Measurements from ENCODE around the gene ERH.
A peak's percentile ranks its signal among the peaks of the same experiment; 100 is the strongest.

Gene ERH

GRCh38 chr14:69358966-69359365 is 39.1 kb downstream of the ERH start:
- H3K27me3 ChIP-seq (ENCODE audit: control insufficient read depth in 1 of 2, insufficient read depth in 2 of 2, low read length in 2 of 2): no peaks in the 10 kb centered on the region
- H3K9me3 ChIP-seq (ENCODE audit: control insufficient read depth in 1 of 2, low read length in 2 of 2): no peaks in the 10 kb centered on the region
- H3K4me3 ChIP-seq (ENCODE audit: low read depth in 1 of 2, low read length in 2 of 2): no peak overlapping the region
- H3K9ac ChIP-seq (ENCODE audit: low read depth in 1 of 2, low read length in 2 of 2): no peak overlapping the region
- peaks cover 11 to 15% of the 10 kb centered on the region in 2 donors for H3K4me1 ChIP-seq (ENCODE audit: control insufficient read depth in 1 of 2, insufficient read depth in 2 of 2, low read length in 2 of 2)
- H3K36me3 ChIP-seq (ENCODE audit: control insufficient read depth in 1 of 2, insufficient read depth in 2 of 2, low read length in 2 of 2): no peaks in the 10 kb centered on the region
- no peak overlapping the region for H3K27ac ChIP-seq (ENCODE audit: low read depth, low read length)

DNA sequence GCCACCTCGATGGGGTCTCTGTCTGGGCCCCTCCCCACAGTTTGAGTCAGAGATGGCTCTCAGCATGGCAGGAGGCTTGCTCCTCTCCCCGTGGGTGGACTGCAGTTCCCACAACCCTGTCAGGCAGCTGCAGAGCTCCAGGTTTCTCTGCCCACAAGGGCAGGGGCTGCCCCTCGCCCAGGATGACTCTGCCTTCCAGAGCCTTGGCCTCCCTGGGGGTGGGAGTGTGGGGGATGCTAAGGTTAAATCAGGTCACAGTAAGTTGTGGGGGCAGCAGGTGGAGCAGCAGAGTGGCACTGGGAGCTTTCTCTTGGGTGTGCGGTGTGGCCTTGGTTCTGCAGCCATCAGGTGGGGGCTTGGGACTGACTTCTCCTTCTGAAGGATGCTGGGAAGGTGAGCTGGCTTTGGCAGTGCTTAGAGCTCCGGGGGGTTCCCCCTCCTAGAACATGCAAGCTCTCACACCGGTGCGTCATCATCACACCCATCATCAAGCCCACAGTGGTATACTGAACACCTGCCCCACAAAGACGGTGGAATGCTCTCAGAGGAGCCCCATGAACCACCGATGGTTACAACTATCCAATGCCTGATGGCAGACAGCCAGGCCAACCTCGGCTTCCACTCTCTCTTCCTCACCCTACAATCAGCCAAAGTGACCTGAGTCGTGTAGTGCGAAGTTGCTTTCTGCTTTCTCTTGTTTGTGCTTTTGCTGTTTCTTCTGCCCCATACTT is 39.7 kb downstream of the ERH start:
- Histone ChIP-seq H3K9ac (ENCODE audit: low read depth in 1 of 2, low read length in 2 of 2) (no peak overlapping the region), H3K4me1 (ENCODE audit: control insufficient read depth in 1 of 2, insufficient read depth in 2 of 2, low read length in 2 of 2) (peaks cover 15 to 19% of the 10 kb centered on the region in 2 donors), H3K4me3 (ENCODE audit: low read depth in 1 of 2, low read length in 2 of 2) (no peak overlapping the region), H3K36me3 (ENCODE audit: control insufficient read depth in 1 of 2, insufficient read depth in 2 of 2, low read length in 2 of 2) (no peaks in the 10 kb centered on the region), H3K9me3 (ENCODE audit: control insufficient read depth in 1 of 2, low read length in 2 of 2) (no peaks in the 10 kb centered on the region), H3K27ac (ENCODE audit: low read depth, low read length) (no peak overlapping the region), H3K27me3 (ENCODE audit: control insufficient read depth in 1 of 2, insufficient read depth in 2 of 2, low read length in 2 of 2) (no peaks in the 10 kb centered on the region)

- no peaks in the 10 kb centered on the region for H3K9me3 ChIP-seq (ENCODE audit: control insufficient read depth in 1 of 2, low read length in 2 of 2)
- no peak overlapping the region for H3K27ac ChIP-seq (ENCODE audit: low read depth, low read length)
Observed at GRCh38 chr14:69357544-69358200, 40.4 kb downstream of the ERH start.

DNA sequence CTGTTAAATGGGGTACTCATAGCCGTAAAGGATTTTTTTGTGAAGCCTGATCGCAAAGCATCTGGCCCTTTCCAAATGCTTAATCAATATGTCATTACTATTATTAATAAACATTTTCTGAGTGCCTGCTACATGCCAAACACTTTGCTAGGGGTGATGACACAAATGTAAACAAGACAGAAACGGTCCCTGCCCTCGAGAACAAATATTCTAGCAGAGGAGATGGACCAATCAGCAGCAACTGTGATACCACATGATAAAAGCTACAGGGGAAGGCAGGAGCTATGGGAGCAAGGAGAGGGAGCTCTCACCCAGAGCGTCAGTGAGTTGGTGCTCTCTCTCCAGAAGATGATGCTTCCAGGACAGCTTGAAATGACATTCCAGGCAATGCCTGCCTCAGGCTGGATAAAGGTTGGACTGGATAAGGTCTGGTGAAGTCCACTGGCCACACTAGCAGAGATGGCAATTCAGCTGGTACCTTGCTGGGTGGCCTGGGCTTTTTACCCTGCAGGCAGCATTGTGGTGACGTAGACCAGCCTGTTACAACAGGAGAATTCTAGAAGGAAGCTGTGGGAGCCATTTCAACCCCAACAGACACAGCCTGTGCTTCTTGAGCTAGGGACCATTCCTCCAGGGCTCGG is 41.1 kb downstream of the ERH start:
- Histone ChIP-seq H3K9ac (ENCODE audit: low read depth in 1 of 2, low read length in 2 of 2) (no peak overlapping the region), H3K36me3 (ENCODE audit: control insufficient read depth in 1 of 2, insufficient read depth in 2 of 2, low read length in 2 of 2) (no peaks in the 10 kb centered on the region), H3K27ac (ENCODE audit: low read depth, low read length) (no peak overlapping the region), H3K4me1 (ENCODE audit: control insufficient read depth in 1 of 2, insufficient read depth in 2 of 2, low read length in 2 of 2) (peaks cover 15 to 19% of the 10 kb centered on the region in 2 donors), H3K4me3 (ENCODE audit: low read depth in 1 of 2, low read length in 2 of 2) (no peak overlapping the region), H3K9me3 (ENCODE audit: control insufficient read depth in 1 of 2, low read length in 2 of 2) (no peaks in the 10 kb centered on the region), H3K27me3 (ENCODE audit: control insufficient read depth in 1 of 2, insufficient read depth in 2 of 2, low read length in 2 of 2) (no peaks in the 10 kb centered on the region)

More at GRCh38 chr14:69357544-69358200, 40.4 kb downstream of the ERH start:
- Histone ChIP-seq H3K4me3 (ENCODE audit: low read depth in 1 of 2, low read length in 2 of 2) (no peak overlapping the region), H3K9ac (ENCODE audit: low read depth in 1 of 2, low read length in 2 of 2) (no peak overlapping the region), H3K36me3 (ENCODE audit: control insufficient read depth in 1 of 2, insufficient read depth in 2 of 2, low read length in 2 of 2) (no peaks in the 10 kb centered on the region), H3K27me3 (ENCODE audit: control insufficient read depth in 1 of 2, insufficient read depth in 2 of 2, low read length in 2 of 2) (no peaks in the 10 kb centered on the region), H3K4me1 (ENCODE audit: control insufficient read depth in 1 of 2, insufficient read depth in 2 of 2, low read length in 2 of 2) (peaks cover 15 to 19% of the 10 kb centered on the region in 2 donors)

DNA sequence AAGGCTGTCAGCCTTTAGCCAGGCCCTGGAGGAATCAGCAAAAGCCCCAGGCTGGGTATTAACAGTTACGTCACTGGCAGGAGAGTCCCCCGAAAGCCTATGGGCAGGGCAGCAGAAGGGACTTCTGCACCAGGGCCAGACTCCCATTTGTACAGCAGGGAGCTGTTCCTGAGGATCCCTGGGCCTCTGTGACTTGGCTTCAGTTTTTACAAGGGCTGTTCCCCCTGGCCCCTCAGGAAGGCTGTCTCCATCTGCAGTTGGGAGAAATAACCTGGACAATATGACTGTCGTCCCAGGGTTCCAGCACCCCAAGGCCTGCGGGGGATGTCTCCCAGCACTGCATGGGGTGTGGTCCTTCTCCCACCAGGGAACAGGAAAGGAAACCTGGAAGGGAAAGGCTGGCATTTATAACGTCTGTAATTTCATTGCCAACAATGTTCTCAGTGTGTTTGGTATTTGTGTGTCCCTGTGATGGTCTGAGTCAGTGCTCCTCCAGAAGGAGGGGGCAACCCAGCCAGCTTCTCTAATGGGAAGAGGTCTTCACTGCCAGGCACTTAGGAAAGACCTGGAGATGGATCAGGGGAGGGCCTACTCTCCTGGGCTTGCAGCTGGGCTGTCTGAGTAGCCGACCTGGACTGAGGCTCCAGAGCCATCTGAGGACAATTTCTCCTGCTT is 42.4 kb downstream of the ERH start:
- Histone ChIP-seq H3K9me3 (ENCODE audit: control insufficient read depth in 1 of 2, low read length in 2 of 2) (no peaks in the 10 kb centered on the region), H3K27me3 (ENCODE audit: control insufficient read depth in 1 of 2, insufficient read depth in 2 of 2, low read length in 2 of 2) (no peaks in the 10 kb centered on the region), H3K9ac (ENCODE audit: low read depth in 1 of 2, low read length in 2 of 2) (no peak overlapping the region), H3K27ac (ENCODE audit: low read depth, low read length) (no peak overlapping the region), H3K4me3 (ENCODE audit: low read depth in 1 of 2, low read length in 2 of 2) (no peak overlapping the region), H3K36me3 (ENCODE audit: control insufficient read depth in 1 of 2, insufficient read depth in 2 of 2, low read length in 2 of 2) (no peaks in the 10 kb centered on the region), H3K4me1 (ENCODE audit: control insufficient read depth in 1 of 2, insufficient read depth in 2 of 2, low read length in 2 of 2) (peaks cover 15 to 19% of the 10 kb centered on the region in 2 donors)

DNA sequence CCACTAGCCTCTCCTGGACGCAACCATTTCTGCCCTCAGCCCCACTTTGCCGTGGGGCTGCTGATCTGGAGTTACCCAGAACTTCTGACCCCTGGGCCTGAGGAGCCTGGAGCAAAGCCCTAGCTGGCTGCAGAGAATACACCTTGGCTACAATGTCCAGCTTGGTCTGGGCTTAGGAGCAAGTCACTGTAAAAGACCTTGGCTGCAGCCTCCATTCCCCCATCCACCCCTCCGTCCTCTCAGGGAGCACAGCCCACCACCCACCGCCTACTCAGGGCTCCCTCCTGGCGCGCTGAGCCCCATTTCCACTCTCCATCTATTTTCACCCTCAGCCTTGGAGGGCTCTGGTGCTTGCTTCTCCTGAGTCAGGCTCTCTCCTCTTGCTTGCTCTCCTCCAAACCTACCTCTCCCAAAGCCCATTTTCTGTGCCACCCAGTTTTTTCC is 42.9 kb downstream of the ERH start:
- Histone ChIP-seq H3K9ac (ENCODE audit: low read depth in 1 of 2, low read length in 2 of 2) (no peak overlapping the region), H3K36me3 (ENCODE audit: control insufficient read depth in 1 of 2, insufficient read depth in 2 of 2, low read length in 2 of 2) (no peaks in the 10 kb centered on the region), H3K9me3 (ENCODE audit: control insufficient read depth in 1 of 2, low read length in 2 of 2) (no peaks in the 10 kb centered on the region), H3K4me1 (ENCODE audit: control insufficient read depth in 1 of 2, insufficient read depth in 2 of 2, low read length in 2 of 2) (peaks cover 15 to 19% of the 10 kb centered on the region in 2 donors), H3K27me3 (ENCODE audit: control insufficient read depth in 1 of 2, insufficient read depth in 2 of 2, low read length in 2 of 2) (no peaks in the 10 kb centered on the region), H3K4me3 (ENCODE audit: low read depth in 1 of 2, low read length in 2 of 2) (no peak overlapping the region), H3K27ac (ENCODE audit: low read depth, low read length) (no peak overlapping the region)

DNA sequence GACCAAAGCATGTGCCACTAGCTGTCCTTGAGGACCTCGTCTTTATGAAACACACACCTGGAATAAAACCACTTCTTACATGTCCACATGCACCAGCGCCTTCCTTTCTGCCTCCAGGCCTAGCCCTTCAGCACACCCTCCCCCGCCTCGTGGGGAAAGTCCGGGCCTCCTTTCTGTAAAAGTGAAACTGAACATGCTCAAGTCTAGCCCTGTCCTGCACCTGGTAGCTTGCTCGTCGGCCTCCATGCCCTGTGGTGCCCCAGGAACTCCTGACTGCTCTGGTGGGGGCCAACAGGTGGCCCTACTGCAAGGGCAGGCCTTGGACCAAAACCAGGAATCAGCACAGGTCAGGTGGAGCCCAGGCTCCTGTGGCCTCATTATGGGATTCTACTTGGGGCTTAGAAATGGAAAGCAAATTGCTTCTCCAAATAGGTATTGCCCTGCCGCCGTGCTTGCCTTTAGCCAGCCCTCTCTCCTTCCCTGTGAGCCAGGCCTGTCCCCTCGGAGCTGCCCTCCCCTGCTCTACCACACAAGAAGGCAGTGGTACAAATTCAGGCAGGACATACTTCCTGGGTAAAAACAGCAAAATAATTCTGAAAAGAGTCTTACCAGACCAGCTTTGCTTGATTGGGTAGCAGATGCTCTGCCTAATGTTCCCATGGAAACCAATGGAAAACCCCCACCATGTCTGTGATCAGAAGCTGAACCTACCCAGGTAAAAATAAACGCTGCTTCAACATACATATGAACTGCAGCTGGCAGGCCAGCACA is 43.5 kb downstream of the ERH start:
- no peaks in the 10 kb centered on the region for H3K36me3 ChIP-seq (ENCODE audit: control insufficient read depth in 1 of 2, insufficient read depth in 2 of 2, low read length in 2 of 2)
- no peak overlapping the region for H3K27ac ChIP-seq (ENCODE audit: low read depth, low read length)
- H3K9me3 ChIP-seq (ENCODE audit: control insufficient read depth in 1 of 2, low read length in 2 of 2): no peaks in the 10 kb centered on the region
- H3K4me1 ChIP-seq (ENCODE audit: control insufficient read depth in 1 of 2, insufficient read depth in 2 of 2, low read length in 2 of 2): peaks cover 15 to 19% of the 10 kb centered on the region in 2 donors
- peak overlapping the region; percentile 33 to 39 for H3K9ac ChIP-seq (ENCODE audit: low read depth in 1 of 2, low read length in 2 of 2)
- peak overlapping the region; percentile 15 to 46 for H3K4me3 ChIP-seq (ENCODE audit: low read depth in 1 of 2, low read length in 2 of 2)
- H3K27me3 ChIP-seq (ENCODE audit: control insufficient read depth in 1 of 2, insufficient read depth in 2 of 2, low read length in 2 of 2): no peaks in the 10 kb centered on the region

DNA sequence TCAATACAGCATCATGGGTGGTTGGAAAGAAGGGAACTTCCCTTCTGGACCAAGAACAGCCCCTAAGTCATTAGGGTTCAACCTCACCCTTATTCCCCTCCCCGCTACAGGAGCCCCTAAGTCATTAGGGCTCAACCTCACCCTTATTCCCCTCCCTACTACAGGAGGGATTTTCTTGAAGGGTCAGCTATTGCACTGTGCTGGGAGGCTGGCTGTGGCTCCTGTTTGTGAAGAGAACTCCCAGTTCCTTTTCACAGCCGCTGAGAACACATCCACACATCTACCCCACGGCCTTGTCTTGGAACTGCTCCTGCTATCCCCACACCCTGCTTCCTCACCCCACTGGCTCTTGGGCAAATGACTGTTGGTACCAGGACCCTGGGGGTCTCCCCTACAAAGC is 44.9 kb downstream of the ERH start:
- no peak overlapping the region for H3K27ac ChIP-seq (ENCODE audit: low read depth, low read length)

DNA sequence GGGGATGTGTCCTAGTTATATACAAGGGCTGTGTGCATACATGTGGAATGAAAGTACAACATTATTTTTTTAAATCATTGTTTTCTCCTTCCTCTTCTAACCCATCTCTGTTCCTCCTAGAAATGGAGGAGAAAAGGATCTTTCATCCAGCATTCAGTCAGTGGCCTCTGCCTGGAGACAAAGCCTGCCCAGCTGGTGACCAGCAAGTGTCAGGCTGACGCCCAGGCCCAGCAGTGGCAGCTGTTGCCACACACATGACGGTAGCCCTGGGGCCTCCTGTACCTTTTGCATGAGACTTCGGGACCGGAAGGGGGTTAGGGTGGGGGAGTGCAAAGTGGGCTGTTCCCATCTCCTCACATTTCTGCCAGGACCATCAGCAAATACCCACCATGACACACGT is 46.2 kb downstream of the ERH start:
- H3K36me3 ChIP-seq (ENCODE audit: control insufficient read depth in 1 of 2, insufficient read depth in 2 of 2, low read length in 2 of 2): no peaks in the 10 kb centered on the region
- H3K4me3 ChIP-seq (ENCODE audit: low read depth in 1 of 2, low read length in 2 of 2): no peak overlapping the region
- H3K27me3 ChIP-seq (ENCODE audit: control insufficient read depth in 1 of 2, insufficient read depth in 2 of 2, low read length in 2 of 2): peaks cover 0 to 5% of the 10 kb centered on the region in 2 donors
- H3K4me1 ChIP-seq (ENCODE audit: control insufficient read depth in 1 of 2, insufficient read depth in 2 of 2, low read length in 2 of 2): peaks cover 15 to 19% of the 10 kb centered on the region in 2 donors
- H3K27ac ChIP-seq (ENCODE audit: low read depth, low read length): no peak overlapping the region
- H3K9ac ChIP-seq (ENCODE audit: low read depth in 1 of 2, low read length in 2 of 2): no peak overlapping the region
- no peaks in the 10 kb centered on the region for H3K9me3 ChIP-seq (ENCODE audit: control insufficient read depth in 1 of 2, low read length in 2 of 2)

More for the DNA sequence above, 44.9 kb downstream of the ERH start:
- no peak overlapping the region for H3K4me3 ChIP-seq (ENCODE audit: low read depth in 1 of 2, low read length in 2 of 2)
- H3K9ac ChIP-seq (ENCODE audit: low read depth in 1 of 2, low read length in 2 of 2): no peak overlapping the region
- no peaks in the 10 kb centered on the region for H3K36me3 ChIP-seq (ENCODE audit: control insufficient read depth in 1 of 2, insufficient read depth in 2 of 2, low read length in 2 of 2)
- peaks cover 15 to 19% of the 10 kb centered on the region in 2 donors for H3K4me1 ChIP-seq (ENCODE audit: control insufficient read depth in 1 of 2, insufficient read depth in 2 of 2, low read length in 2 of 2)
- no peaks in the 10 kb centered on the region for H3K27me3 ChIP-seq (ENCODE audit: control insufficient read depth in 1 of 2, insufficient read depth in 2 of 2, low read length in 2 of 2)
- H3K9me3 ChIP-seq (ENCODE audit: control insufficient read depth in 1 of 2, low read length in 2 of 2): no peaks in the 10 kb centered on the region

Data from duodenal mucosa (tissue), 2 donors.